HG03039 (cell line): ENCODE results near the gene NBL1.
"Not testable (repeated sequence)": the region's sequence is repeated elsewhere in the genome, so short reads cannot be mapped to it uniquely, and the experiment has no call there.

Source experiments
- ATAC-seq: cut with Tn5 transposase; IDR thresholded peaks from one replicate; pipeline ENCODE4 v1.9.1; 2021; ENCODE audit warnings: mild to moderate bottlenecking, moderate library complexity; ENCODE audit not compliant: unreplicated experiment

NBL1 gene

DNA sequence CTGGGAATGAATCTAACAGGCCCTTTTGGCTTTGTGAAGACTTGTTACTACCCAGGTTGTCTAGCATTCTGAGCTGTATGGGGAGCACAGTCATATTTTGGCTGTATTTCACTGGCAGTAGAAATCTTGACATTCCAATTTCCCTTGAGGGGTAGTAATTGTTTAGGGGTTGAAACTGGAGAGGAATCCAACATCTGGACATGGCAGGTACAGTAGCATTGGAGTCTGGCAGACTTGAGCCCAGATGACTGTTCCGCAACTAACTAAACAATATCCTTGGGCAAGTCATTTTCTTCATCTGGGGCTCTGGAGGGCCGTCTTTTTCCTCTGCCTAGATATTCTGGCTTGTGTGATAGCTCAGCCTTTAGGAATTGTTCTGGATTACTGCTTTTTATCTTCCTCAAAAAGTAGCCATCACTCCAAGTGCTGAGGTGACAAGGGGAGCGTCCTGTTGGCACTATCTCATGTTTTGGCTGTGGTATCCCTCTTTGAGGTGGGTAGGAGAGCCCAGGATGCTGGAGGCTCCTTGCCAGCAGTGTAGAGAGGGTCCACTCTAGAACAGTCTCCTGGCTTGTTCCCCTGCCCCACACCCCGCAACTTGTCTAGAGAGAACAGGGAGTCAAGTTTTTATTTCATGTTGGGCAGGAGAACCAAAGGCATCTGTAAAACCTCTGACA is 22.7 kb upstream of the NBL1 start:
- no peak for ATAC-seq

DNA sequence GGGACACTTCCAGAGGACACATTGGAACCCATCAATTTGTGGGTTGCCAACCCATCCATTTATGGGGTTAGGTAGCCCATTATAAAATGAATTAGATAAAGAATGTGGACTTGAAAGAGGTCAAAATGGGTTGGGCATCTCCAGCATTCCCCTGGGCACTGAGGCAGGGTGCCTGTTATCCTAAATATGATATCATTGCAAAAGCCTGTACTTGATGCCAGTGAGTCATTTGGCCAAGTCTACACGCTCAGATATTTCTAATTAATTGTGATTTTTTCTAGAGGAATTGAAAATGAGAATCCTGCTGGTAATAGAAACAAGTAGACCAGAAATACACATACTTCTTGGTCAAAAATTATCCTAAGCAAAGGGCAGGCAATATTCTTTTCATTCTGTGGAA is 21.9 kb upstream of the NBL1 start:
- ATAC-seq = no peak

DNA sequence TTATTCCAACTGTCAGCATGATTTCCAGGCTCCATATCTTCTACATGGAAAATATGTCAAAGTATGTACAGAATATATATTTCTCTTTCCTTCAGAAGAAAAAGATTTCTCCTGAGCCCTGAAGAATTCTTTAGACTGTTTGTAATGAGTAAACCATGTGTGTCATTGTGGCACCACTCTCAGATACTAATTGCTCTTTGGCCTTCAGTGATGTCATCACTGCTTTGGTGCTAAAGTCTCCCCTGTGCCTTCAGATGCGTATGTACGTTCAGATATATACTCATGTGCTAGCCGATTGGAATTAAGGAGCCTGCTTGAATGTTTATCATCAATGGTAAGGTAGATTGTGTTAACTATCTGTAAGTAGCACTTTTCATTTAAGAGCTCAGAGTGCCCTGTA is 20.6 kb upstream of the NBL1 start:
- no peak for ATAC-seq

DNA sequence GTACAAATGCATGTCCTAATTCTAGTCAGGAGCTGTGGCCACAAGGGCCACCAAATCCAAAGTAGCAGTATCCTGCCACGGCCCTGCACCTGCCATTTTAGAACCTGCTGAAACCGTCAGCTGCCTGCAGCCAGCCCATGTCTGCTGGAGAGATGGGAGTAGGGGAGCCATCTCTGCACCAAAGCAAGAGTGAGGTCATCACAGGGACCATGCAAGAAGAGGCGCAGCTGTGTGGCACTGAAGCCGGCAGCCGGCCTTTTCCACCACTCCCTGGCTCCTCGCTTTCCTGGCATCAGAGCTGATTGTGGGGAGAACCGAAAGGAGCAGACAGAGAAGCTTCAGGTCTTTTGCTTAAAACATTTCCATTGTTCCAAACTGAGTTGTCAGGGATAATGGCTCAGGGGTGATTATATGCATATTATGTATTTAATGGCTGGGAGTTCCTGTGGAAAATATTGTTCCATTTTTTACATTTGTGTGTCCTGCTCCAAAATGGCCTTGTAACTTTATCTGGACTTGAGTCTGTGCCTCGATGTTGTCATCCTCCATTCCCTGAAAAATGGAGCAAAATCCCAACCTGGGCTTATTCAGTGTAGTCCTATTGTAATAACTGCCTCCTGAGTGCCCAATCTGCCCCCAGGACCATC is 18.7 kb upstream of the NBL1 start:
- ATAC-seq = no peak

DNA sequence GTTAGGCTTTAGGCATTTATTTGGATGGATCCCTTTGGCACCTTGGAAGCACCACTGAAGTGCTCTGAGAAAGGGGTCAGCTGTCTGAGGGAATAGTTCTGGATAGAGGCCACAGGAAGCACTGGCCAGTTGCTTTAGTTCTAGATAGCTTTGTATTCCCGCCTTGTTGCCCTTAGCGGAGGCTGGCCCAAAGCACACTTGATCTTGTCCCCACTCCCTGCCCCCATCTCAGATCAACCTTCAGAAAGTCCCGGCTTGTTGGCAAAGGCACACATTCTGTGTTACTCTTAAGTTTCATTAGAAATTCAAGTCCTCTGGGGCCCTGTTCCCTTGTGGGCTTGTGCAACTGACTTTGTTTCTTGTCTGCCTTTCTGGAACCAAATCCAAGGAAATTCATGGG is 15.2 kb upstream of the NBL1 start:
- ATAC-seq = no peak

DNA sequence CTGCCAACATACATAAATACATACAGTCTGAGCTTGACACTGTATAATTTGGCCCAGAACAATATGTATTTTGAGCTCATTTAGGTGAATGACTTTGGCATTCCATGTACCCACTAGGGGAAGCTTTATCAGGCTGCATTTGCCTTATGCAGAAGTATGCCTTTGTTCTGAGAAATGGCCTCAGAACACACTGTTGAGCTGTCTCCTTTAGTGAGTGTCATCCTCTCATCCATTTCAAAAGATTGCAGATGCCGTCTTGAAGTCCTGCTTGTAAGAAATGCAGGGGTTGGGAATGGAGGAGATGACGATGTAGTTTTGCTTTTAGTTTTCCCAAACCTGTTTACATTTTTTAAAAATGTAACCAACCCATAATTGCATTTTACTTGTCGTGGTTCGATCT is 14.8 kb upstream of the NBL1 start:
- no peak for ATAC-seq

DNA sequence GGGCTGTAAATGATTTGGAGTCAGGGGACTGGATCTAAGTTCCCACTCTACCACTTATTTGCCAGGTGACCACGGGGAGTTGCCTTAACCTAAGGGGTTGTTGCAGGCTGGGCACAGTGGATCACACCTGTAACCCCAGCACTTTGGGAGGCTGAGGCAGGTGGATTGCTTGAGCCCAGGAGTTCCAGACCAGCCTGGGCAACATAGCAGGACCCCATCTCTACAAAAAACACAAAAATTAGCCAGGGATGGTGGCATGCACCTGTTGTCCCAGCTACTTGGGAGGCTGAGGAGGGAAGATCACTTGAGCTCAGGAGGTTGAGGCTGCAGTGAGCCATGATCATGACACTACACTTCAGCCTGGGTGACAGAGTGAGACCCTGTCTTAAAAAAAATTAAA is 13.9 kb upstream of the NBL1 start:
- ATAC-seq = not testable (repeated sequence)

DNA sequence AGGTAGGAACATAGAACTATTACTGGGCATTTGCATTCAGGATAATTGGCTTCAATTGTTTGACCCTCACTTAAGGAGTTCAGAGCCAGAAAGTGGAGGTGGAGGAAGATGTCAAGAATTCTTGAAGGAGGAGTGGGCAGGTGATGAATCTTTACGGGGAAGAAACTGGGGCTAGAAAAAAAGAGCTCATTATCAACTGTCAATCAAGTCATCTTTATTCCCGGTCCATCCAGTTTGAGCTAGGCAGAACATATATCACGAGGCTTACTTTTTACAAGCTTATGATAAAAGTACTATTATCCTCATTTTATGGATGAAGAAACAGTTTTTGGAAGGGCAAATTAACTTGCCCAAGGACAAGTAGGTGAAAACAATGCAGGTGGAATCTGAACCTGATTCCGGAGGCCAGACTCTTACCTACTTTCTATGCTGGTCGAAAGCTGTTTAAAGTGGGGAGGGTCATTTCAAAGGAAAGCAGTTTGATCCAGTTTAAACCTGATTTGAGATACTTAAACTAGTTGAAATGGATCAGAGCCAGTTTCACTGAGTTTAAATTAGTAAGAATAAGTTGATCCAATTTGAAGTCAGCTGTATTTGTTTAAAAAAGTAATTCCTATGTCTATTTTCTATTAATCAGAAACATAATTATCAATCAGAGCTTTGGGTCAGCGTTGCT is 13.3 kb upstream of the NBL1 start:
- no peak for ATAC-seq

DNA sequence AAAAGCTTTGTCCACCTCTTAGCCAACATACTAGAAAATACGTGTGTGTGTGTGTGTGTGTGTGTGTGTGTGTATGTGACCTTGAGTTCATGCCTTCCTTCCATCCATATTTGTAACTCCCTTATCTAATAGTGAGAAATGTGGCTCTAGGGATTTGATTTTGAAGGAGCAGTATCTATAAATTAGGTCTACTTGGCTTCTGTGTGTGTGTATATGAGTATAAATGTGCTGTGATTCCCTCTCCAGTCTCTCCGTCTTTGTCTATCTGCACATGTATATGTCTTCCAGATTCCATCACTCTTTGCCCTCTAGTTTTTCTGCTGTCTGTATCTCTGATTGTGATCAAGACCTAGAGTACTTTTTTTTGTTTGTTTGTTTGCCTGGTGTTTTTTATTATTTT is 11.9 kb upstream of the NBL1 start:
- no peak for ATAC-seq

DNA sequence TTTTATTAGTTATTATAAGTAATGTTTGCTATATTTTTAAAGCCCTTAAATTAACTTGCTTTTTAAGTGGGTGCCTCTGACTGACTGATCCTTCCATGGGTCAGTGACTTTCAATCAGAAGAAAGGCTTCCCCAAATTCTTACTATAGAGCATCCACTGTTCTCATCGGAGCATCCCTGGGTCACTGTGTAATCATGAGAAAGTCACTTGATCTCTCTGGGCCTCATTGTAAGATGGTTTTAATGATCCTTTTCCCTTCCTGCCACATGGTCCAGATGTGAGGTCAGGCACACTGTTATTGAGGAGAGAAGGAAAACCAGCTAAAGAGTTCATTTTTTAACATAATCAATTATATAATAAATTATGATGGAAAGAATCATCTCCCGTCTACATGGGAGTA is 11.0 kb upstream of the NBL1 start:
- no peak for ATAC-seq

DNA sequence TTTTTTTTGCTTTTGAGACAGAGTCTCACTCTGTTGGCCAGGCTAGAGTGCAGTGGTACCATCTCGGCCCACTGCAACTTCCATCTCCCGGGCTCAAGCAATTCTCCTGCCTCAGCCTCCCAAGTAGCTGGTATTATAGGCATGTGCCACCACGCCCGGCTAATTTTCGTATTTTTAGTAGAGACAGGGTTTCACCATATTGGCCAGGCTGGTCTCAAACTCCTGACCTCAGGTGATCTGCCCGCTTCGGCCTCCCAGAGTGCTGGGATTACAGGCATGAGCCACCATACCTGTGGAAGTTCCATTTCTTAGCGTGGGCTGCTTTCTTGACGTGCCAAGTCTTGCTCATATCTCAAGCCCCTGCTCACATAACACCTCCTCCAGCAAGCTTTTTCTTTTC is 9.0 kb upstream of the NBL1 start:
- ATAC-seq = not testable (repeated sequence)

DNA sequence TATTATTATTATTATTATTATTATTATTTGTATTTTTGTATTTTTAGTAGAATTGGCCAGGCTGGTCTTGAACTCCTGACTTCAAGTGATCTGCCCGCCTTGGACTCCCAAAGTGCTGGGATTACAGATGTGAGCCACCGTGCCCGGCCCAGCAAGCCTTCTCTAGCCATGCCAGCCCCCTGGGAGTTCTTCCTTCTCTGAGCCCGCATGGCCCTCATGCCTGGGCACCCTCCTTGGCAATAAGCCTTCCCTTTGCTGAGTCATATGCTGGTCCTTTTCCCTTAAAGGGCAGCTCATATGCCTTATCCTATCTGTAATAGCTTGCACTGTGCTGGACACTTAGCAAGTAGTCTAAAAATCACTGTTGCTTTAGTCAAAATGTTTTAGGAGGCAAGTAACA is 8.5 kb upstream of the NBL1 start:
- no peak for ATAC-seq

DNA sequence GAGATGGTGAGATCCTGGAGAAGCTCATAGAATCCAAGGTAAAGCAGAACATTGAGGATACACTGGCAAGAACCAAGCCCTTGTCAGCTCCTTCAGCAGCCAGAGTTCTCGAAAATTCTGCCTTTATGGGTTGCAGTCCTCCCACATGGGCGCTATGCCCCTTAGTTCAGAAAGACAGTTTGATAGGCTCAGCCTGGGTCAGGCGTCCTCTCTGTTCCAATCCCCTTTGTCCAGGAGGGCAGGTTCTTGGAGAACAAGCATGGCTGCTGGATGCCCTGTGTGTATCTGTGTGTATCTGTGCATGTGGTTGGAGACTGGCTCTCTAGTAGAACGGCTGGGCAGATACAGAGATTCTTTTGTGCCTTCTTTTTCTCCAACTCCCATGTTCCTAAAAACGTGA is 8.0 kb upstream of the NBL1 start:
- no peak for ATAC-seq

DNA sequence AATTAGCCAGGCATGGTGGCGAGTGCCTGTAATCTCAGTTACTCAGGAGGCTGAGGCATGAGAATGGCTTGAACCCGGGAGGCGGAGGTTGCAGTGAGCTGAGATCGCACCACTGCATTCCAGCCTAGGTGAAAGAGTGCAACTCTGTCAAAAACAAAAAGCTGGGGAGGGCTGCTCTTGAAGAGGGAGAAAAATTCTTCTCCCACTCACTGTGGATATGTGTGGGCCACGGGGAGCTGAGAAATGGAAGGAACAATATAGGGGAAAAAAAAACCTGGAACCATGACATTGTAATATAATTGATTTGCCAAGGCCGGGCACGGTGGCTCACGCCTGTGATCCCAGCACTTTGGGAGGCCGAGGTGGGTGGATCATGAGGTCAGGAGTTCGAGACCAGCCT is 7.4 kb upstream of the NBL1 start:
- ATAC-seq = not testable (repeated sequence)

DNA sequence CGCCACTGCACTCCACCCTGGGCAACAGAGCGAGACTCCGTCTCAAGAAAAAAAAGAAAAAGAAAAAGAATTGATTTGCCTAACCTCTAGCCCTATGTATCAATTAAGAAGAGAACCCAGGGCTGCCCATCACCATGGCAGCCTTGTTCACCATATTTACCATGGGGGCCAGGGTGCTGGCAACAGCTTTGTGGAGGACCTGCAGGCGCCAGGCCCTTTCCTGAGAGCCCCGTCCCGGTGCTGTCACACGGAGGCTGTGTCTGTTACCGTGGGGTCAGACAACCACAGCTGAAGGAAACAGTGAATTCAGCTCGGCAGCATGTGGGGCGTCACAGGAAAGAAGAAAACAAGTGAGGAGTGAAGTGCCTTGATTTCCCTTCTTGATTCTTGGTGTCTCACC is 6.5 kb upstream of the NBL1 start:
- no peak for ATAC-seq

DNA sequence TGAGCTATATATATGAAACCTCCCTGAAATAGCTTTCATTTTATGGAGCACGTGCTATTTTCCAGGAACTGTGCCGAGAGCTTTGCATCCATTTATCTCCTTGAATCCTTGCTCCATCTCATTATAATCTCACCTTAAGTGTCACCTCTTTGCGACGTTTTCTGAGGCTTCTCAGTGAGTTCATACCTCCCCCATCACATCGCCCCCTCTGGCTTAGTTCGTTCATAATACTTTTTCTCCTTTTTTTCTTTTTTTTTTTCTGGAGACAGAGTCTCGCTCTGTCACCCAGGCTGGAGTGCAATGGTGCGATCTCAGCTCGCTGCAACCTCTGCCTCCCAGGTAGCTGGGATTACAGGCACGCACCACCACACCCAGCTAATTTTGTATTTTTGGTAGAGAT is 4.9 kb upstream of the NBL1 start:
- not testable (repeated sequence) for ATAC-seq

DNA sequence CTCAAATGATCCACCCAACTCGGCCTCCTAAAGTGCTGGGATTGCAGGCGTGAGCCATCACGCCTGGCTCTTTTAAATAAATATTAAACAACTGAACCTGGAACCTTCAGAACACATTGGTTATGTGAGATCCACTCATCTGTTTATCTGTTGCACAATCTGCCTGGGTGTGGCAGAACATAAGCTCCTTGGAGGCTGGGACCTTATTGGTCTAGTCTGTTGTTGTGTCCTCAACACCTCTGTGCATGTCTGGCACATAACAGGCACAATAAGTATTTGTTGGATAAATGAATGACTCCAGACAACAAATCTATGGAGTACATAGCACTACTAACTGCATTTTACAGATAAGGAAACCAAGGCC is 4.1 kb upstream of the NBL1 start:
- no peak for ATAC-seq

DNA sequence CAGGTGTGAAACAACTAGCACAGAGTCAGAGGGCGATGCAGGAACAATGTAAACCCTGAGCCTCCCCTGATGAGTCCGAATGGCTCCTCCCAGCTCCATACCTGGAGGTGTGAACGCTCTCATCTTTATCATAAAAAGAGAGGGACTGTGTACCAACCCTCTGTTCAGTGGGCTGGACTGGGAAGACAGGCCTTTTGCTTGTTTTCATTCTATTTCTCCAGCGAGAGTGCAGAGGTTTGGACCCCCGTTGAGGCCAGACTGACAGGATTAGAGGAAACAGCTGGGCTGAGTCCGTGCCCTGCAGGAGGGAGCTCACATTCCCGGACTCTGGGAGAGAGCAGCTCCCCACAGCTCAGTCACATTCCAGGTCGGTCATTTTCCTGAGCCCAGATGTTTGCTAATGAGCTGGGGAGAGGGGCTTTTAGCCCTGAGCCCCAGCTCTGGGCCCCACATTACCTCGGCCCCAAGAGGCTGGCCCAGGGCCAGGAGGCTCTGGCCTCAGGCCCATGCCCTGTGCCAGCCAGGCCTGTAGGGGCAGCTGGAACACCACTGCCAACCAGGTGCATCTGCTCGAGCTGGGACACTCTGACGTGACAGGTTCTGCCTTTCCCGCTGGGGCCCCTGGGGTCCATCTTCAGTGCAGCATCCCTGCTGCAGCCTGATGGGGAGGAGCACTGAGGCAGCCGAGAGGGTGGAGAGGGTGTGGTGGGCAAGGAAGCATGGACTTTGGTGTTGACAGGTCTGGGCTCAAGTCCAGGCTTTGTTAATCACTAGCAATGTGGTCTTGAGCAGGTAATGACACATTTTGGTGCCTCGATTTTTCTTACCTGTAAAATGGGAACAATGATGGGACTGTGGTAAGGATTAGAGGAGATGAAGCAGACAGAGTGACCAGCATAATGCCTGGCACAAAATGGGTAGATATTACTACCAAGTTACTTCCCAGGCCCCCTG is 3.5 kb upstream of the NBL1 start:
- ATAC-seq = no peak

DNA sequence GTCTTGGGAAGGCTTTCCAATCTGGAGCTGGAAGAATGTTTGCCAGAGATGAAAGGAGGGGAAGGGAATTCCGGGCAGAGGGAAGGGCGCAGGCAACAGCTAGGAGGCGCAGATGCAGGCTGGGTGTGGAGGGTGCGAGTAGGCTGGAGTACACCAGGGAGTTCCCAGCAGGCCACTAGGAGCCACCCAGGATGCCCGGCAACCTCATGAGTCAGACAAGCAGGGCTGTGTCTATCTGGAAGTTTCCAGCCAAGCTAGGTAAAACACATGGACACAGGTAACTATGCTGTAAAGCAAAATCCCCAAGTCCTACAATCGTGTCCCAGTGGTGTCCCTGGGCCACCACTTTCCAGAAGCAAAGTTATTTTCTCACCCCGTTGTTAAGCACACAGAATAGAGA is 990 bp upstream of the NBL1 start:
- ATAC-seq = no peak

DNA sequence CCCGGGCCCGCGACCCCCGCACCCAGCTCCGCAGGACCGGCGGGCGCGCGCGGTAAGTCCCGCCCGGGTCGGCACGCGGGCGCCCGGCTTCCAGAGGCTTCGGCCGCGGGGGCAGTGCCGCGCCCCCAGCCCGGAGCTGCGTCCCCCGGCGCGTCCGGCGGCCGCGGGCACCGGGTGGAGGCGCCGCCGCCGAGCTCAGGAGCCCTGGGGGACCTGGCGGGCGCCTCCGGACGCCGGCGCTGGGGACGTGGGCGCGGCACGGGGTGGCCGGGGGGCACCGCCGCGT is 227 bp downstream of the NBL1 start:
- ATAC-seq = no peak

DNA sequence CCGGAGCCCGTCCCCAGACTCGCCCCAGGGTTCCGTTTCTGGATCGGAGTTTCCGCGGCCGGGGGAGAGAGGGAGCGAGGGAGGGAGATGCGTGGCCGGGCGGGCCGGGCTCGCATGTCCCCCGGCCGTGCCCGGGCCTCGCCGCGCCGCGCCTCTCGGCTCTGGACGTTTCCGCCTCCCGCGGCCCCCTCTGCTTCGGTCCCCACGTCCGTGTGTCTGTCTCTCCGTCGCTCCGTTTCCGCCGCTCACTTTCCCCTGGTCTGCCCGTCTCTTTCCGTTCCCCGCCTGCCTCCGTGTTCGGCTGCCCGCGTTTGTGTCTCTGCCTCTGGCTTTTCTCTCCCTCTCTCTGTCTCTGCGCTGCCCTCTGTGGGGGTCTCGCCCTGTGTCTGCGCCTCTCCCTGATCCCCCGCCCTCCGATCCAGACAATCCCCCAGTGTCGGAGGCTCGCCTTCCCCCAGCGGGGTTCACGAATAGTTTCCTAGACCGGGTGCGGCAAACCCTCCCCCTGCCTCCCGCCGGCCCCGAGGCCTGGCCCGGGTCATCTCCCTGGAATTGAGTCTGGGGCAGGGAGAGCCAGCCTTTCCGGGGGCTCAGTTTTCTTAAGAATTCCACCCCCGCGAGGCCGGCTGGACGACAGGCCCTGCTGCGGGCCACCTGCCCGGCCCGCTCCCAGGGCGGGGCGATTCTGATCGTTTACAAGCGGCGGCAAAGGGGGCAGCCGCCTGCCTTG is 735 bp downstream of the NBL1 start:
- ATAC-seq = no peak
